H1 (cell line): ENCODE results near the gene ADGRL3.
A peak's percentile ranks its signal among the peaks of the same experiment; 100 is the strongest.

Source experiments
- CBX8 ChIP-seq: fragments of 300-800, 300-1000 bp; sonication (generic); IDR thresholded peaks from 2 replicates; pipeline ENCODE4 v1.7.1; 2016; ENCODE audit warnings: low read depth, low read length, borderline replicate concordance
- CHD2 ChIP-seq: IDR thresholded peaks from 2 replicates; pipeline ENCODE4 v1.6.1; 2012; ENCODE audit warnings: low read length, improper control_type of control experiment
- CREB1 ChIP-seq: IDR thresholded peaks from 2 replicates; pipeline ENCODE4 v1.6.1; 2012; ENCODE audit warnings: inconsistent platforms
- EZH2 ChIP-seq: fragments of 200-600 bp; sonication (generic); IDR thresholded peaks from 2 replicates; pipeline ENCODE4 v1.7.1; 2012; ENCODE audit warnings: low read depth, mild to moderate bottlenecking, moderate library complexity, low read length, inconsistent platforms; ENCODE audit not compliant: severe bottlenecking
- RFX5 ChIP-seq: IDR thresholded peaks from 2 replicates; pipeline ENCODE4 v1.6.1; 2011; ENCODE audit warnings: low read depth, low read length, improper control_type of control experiment, borderline replicate concordance
- SP1 ChIP-seq: IDR thresholded peaks from 2 replicates; pipeline ENCODE4 v1.6.1; 2011; ENCODE audit warnings: low read depth, low read length
- SRF ChIP-seq: IDR thresholded peaks from 2 replicates; pipeline ENCODE4 v1.6.1; 2011; ENCODE audit warnings: mild to moderate bottlenecking, low read depth, low read length, moderate library complexity
- TAF1 ChIP-seq: IDR thresholded peaks from 2 replicates; pipeline ENCODE4 v1.6.1; 2011; ENCODE audit warnings: mild to moderate bottlenecking, low read depth, low read length
- YY1 ChIP-seq: IDR thresholded peaks from 2 replicates; pipeline ENCODE4 v1.6.1; 2011; ENCODE audit warnings: low read depth, mild to moderate bottlenecking, low read length
- TF ChIP-seq, protein P1 (sequence below): IDR thresholded peaks from 2 replicates; pipeline ENCODE4 v1.6.1; 2012; ENCODE audit warnings: inconsistent platforms
- TF ChIP-seq, protein P2 (sequence below), 3 experiments: IDR thresholded peaks; 1 replicate in 2 of 3; 2 replicates in 1 of 3; pipeline versions ENCODE4 v1.5.1 to v1.6.1; 2011; ENCODE audit warnings: low read length in 3 of 3, mild to moderate bottlenecking in 3 of 3, inconsistent platforms in 2 of 3, low read depth in 1 of 3, moderate library complexity in 1 of 3; ENCODE audit not compliant: insufficient read depth in 1 of 3; ENCODE audit errors: control extremely low read depth in 1 of 3
- TF ChIP-seq, protein P3 (sequence below): IDR thresholded peaks from 2 replicates; pipeline ENCODE4 v1.6.1; 2011; ENCODE audit warnings: low read length, improper control_type of control experiment

DNA sequence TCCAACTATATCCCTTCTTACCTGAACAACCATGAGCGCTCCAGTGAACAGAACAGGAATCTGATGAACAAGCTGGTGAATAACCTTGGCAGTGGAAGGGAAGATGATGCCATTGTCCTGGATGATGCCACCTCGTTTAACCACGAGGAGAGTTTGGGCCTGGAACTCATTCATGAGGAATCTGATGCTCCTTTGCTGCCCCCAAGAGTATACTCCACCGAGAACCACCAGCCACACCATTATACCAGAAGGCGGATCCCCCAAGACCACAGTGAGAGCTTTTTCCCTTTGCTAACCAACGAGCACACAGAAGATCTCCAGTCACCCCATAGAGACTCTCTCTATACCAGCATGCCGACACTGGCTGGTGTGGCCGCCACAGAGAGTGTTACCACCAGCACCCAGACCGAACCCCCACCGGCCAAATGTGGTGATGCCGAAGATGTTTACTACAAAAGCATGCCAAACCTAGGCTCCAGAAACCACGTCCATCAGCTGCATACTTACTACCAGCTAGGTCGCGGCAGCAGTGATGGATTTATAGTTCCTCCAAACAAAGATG lies 870.2 kb downstream of the ADGRL3 start:
- TF ChIP-seq SP1, result no peak
- TF ChIP-seq, protein P1, sequence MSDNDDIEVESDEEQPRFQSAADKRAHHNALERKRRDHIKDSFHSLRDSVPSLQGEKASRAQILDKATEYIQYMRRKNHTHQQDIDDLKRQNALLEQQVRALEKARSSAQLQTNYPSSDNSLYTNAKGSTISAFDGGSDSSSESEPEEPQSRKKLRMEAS, result no peak
- no peak for TF ChIP-seq TAF1
- TF ChIP-seq RFX5, result no peak
- TF ChIP-seq, protein P2, sequence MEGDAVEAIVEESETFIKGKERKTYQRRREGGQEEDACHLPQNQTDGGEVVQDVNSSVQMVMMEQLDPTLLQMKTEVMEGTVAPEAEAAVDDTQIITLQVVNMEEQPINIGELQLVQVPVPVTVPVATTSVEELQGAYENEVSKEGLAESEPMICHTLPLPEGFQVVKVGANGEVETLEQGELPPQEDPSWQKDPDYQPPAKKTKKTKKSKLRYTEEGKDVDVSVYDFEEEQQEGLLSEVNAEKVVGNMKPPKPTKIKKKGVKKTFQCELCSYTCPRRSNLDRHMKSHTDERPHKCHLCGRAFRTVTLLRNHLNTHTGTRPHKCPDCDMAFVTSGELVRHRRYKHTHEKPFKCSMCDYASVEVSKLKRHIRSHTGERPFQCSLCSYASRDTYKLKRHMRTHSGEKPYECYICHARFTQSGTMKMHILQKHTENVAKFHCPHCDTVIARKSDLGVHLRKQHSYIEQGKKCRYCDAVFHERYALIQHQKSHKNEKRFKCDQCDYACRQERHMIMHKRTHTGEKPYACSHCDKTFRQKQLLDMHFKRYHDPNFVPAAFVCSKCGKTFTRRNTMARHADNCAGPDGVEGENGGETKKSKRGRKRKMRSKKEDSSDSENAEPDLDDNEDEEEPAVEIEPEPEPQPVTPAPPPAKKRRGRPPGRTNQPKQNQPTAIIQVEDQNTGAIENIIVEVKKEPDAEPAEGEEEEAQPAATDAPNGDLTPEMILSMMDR (IDR thresholded peaks at IDR 0.05; ENCODE audit: control extremely low read depth in 1 of 3, insufficient read depth in 1 of 3, low read depth in 1 of 3, low read length in 3 of 3), result peak; percentile 7 to 27 (median 26); a peak in 3 of 4 replicates
- no peak for TF ChIP-seq CHD2
- no peak for TF ChIP-seq SRF
- no peak for TF ChIP-seq CBX8
- TF ChIP-seq YY1, result no peak
- TF ChIP-seq, protein P3, sequence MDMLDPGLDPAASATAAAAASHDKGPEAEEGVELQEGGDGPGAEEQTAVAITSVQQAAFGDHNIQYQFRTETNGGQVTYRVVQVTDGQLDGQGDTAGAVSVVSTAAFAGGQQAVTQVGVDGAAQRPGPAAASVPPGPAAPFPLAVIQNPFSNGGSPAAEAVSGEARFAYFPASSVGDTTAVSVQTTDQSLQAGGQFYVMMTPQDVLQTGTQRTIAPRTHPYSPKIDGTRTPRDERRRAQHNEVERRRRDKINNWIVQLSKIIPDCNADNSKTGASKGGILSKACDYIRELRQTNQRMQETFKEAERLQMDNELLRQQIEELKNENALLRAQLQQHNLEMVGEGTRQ, result no peak
- no peak for TF ChIP-seq CREB1
- TF ChIP-seq EZH2, result no peak
